Esophagus mucosa (tissue), 1 donor: ENCODE measurements around the gene BAK1. TPM values are rescaled to one million over a fixed set of nuclear protein-coding genes. Genes with fewer than 3 reads are reported as not detected.
"Not testable (repeated sequence)": the region's sequence is repeated elsewhere in the genome, so short reads cannot be mapped to it uniquely, and the experiment has no call there.

Experiments used
- ATAC-seq: fragments of 200-7000 bp; cut with Tn5 transposase; one replicate; pipeline ENCODE4 v1.9.1; 2020
- total RNA-seq: library from RNA; stranded (reverse); gene quantifications from one replicate; pipeline ENCODE4 v1.2.4, GENCODE V29; 2023
- donor health status: DM: yes; HTN: yes; CAD: no.

Gene BAK1
- total RNA-seq, 1 donor from 2014 or later = 33.5 TPM

- peak; percentile 67 for ATAC-seq
Measured at GRCh38 chr6:33607784-33608161, 27.7 kb upstream of the BAK1 start.

GRCh38 chr6:33607126-33607783 lies 27.2 kb upstream of the BAK1 start:
- no peak for ATAC-seq

GRCh38 chr6:33606642-33607041 lies 26.6 kb upstream of the BAK1 start:
- peak; percentile 19 for ATAC-seq

- no peak for ATAC-seq
Measured at GRCh38 chr6:33604941-33605854, 25.1 kb upstream of the BAK1 start.

GRCh38 chr6:33602180-33602579 lies 22.1 kb upstream of the BAK1 start:
- no peak for ATAC-seq

- ATAC-seq = no peak
Measured at GRCh38 chr6:33600761-33601160, 20.7 kb upstream of the BAK1 start.

GRCh38 chr6:33599413-33599938 lies 19.4 kb upstream of the BAK1 start:
- ATAC-seq = peak; percentile 73

GRCh38 chr6:33597551-33598322 lies 17.7 kb upstream of the BAK1 start:
- ATAC-seq = no peak

- not testable (repeated sequence) for ATAC-seq
Measured at GRCh38 chr6:33596894-33597293, 16.8 kb upstream of the BAK1 start.

GRCh38 chr6:33595001-33595846 lies 15.1 kb upstream of the BAK1 start:
- ATAC-seq = no peak

GRCh38 chr6:33593414-33593727 lies 13.3 kb upstream of the BAK1 start:
- ATAC-seq = no peak

GRCh38 chr6:33592595-33593413 lies 12.7 kb upstream of the BAK1 start:
- peak; percentile 26 for ATAC-seq

- no peak for ATAC-seq
Measured at GRCh38 chr6:33592280-33592594, 12.2 kb upstream of the BAK1 start.

- ATAC-seq = no peak
Measured at GRCh38 chr6:33591424-33592032, 11.5 kb upstream of the BAK1 start.

- peak; percentile 54 for ATAC-seq
Measured at GRCh38 chr6:33590531-33591198, 10.6 kb upstream of the BAK1 start.

GRCh38 chr6:33589731-33590530 lies 9.9 kb upstream of the BAK1 start:
- peak; percentile 87 for ATAC-seq

- ATAC-seq = no peak
Measured at GRCh38 chr6:33589392-33589730, 9.3 kb upstream of the BAK1 start.

- ATAC-seq = no peak
Measured at GRCh38 chr6:33588894-33589293, 8.8 kb upstream of the BAK1 start.

- ATAC-seq = no peak
Measured at GRCh38 chr6:33587529-33587928, 7.5 kb upstream of the BAK1 start.
